Measurements from ENCODE around the gene PCGF3.

The PCGF3 gene

DNA sequence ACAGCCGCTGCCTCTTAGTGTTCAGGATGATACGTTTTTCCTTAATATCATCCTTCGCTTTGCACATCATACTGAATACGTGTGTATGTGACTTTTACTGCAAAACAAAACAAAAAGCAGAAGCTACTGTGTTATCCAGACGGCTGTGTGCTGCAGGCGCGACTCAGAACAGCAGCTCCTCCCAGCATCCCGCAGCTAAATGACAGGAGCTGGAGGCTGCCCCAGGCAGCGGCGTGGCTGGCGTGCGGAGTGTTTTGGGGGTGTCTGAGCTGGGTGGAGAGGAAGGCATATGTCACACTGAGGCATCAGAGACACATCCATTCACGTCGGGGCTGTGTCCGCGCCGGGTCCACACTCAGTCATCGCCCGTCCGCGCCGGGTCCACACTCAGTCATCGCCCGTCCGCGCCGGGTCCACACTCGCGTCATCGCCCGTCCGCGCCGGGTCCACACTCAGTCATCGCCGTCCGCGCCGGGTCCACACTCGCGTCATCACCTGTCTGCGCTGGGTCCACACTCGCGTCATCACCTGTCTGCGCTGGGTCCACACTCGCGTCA lies 16.6 kb downstream of the PCGF3 start:
- TF ChIP-seq, protein P1, sequence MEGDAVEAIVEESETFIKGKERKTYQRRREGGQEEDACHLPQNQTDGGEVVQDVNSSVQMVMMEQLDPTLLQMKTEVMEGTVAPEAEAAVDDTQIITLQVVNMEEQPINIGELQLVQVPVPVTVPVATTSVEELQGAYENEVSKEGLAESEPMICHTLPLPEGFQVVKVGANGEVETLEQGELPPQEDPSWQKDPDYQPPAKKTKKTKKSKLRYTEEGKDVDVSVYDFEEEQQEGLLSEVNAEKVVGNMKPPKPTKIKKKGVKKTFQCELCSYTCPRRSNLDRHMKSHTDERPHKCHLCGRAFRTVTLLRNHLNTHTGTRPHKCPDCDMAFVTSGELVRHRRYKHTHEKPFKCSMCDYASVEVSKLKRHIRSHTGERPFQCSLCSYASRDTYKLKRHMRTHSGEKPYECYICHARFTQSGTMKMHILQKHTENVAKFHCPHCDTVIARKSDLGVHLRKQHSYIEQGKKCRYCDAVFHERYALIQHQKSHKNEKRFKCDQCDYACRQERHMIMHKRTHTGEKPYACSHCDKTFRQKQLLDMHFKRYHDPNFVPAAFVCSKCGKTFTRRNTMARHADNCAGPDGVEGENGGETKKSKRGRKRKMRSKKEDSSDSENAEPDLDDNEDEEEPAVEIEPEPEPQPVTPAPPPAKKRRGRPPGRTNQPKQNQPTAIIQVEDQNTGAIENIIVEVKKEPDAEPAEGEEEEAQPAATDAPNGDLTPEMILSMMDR (conservative IDR thresholded peaks at IDR 0.05): no peak
- H3K27ac ChIP-seq: no peak overlapping the region

DNA sequence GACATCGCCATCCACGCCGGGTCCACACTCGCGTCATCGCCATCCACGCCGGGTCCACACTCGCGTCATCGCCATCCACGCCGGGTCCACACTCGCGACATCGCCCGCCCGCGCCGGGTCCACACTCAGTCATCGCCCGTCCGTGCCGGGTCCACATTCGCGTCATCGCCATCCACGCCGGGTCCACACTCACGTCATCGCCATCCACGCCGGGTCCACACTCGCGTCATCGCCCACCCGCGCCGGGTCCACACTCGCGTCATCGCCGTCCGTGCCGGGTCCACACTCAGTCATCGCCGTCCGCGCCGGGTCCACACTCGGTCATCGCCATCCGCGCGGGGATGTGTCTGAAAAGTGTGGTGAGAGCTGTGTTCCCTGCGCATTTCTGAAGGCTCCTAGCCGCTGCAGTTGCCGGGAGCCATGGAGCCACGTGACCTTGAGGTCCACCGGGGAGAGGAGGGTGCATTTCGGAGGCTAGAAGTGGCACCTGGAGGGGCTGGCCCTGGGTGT lies 17.3 kb downstream of the PCGF3 start:
- TF ChIP-seq, protein P1 (conservative IDR thresholded peaks at IDR 0.05): no peak
- no peak overlapping the region for H3K27ac ChIP-seq

DNA sequence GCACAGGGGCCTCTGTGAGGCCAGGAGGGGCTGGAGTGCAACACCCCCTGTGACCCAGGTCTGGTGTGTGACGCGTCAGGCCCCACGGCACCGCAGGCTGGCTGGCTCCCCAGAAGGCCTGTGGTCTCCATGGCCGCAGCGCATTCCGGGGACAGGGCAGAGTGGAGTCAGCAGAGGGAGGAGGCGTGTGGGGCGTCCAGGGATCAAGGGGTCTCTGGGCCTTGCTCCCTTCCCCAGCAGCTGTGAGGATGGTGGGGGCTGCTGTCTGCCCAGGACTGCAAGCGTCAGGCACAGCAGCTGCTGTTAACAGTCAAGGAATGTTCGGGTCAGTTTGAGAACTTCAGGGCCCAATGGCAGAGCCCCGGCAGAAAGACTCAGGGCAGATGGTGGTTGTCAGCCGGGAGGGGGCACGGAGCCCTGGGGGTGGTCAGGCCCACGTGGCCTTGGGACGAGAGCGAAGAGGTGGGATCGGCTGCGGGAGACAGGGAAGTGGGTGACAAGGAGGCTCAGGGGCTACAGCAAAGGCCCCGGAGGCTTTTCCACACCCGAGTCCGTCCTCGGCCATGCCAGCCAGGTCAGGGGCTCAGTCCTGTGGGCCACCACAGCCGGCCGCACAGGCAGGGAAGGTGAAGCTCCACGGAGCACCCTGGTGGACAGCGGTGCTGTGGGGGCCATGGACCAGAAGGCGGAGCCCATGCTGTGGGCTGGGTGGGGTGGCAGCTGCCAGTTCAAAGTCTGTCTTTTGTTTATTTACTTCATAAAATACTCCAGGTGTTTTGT lies 18.3 kb downstream of the PCGF3 start:
- TF ChIP-seq, protein P1 (conservative IDR thresholded peaks at IDR 0.05): no peak
- no peak overlapping the region for H3K27ac ChIP-seq

DNA sequence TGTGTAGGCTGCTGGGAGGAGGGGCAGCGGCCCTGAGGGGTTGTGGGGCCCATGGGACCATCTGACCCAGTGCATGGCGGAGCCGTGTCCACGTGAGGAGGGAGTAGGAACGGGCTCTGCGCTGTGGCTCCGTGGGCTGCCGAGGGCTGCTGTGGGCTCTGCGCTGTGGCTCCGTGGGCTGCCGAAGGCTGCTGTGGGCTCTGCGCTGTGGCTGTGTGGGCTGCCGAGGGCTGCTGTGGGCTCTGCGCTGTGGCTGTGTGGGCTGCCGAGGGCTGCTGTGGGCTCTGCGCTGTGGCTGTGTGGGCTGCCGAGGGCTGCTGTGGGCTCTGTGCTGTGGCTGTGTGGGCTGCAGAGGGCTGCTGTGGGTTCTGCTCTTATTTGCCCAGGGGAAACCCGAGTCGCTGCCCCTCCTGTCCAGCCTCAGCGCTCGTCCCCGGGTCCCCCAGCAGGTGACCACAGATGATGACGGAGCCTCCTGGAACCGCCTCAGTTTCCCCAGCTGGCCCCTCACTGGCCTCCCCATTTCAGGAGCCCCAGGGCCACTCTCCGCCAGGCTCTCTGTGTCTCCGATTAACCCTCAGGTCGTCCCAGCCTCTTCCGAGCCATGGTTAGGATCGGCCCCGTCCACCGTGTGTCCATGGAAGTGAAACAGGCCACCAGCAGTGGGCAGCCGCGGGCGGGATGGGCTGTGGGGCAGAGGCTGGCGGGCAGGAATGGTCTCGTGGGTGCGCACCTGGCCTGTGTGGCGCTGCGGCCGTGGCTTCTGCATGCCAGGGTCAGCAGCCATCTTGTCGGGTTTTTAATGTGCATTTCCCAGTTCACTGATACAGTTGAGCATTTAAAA lies 20.0 kb downstream of the PCGF3 start:
- TF ChIP-seq, protein P1 (conservative IDR thresholded peaks at IDR 0.05): no peak
- peak overlapping the region; percentile 33 for H3K27ac ChIP-seq

DNA sequence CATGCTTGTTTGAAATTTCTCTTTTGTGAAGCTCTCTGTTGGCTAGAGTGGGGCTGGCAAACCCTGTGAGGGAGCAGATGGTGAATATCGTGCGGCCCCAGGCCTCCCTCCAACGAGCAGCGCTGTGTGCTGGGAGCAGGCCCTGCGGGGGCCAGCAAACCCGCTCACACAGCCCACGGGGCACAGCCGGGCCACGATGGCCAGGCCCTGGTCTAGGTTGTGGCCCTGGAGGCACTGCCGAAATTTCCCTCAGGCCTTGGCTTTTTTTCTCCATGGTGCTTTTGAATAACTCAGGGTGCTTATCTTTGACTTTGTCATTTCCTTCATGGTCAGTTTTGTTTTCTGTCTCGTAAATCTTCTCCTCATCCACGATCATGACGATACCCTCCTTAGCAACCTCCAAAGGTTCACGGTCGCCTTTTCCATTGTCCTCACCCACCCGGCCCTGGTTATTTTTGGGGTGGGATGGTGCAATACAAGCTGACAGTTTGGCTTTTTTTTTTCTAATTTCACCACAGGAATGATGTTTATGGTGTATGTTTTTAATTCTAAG lies 20.7 kb downstream of the PCGF3 start:
- peak overlapping the region; percentile 33 for H3K27ac ChIP-seq
- TF ChIP-seq, protein P1 (conservative IDR thresholded peaks at IDR 0.05): no peak

DNA sequence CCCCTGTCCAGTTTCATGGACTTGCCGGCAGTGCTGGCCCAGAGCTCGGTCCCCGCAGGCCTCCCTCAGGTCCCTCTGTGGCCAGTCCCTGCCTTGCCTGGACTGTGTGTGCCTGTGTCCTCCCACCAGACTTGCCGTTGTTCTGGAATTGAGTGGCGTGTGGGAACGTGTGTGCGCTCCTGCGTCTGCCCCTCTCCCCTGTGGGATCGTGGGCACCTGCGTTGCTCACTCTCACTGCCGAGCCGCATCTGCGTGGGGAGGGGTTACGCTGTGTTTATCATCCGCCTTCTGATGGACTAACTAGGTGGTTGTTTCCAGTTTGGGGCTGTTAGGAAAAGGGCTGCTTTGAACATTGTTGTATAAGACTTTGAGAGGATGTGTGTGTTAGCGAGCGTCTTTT lies 21.2 kb downstream of the PCGF3 start:
- TF ChIP-seq, protein P1 (conservative IDR thresholded peaks at IDR 0.05): no peak
- peak overlapping the region; percentile 33; the same call in 1 of the 2 replicates for H3K27ac ChIP-seq

DNA sequence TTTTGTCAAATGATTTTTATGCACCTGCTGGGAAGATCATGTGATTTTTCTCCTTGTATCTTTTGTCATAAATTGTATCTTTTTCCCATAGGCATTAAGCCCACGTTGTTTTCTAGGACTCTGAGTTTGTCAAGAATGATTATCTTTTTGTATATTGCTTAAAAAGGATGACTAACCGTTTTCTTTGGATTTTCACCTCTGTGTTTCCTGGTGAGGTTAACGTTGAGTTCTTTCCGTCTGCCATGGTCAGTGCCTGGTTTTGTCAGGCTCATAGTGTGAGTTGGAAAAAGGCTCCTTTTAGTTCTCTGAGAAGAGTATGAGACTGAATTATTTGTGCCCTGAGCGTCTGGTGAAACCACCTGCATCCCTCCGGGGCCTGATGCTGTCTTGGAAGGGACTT lies 21.9 kb downstream of the PCGF3 start:
- no peak overlapping the region for H3K27ac ChIP-seq
- TF ChIP-seq, protein P1 (conservative IDR thresholded peaks at IDR 0.05): no peak
